ENCODE data around the gene FAM229B.
"Not testable (repeated sequence)": the region's sequence is repeated elsewhere in the genome, so short reads cannot be mapped to it uniquely, and the experiment has no call there.

The FAM229B gene

DNA sequence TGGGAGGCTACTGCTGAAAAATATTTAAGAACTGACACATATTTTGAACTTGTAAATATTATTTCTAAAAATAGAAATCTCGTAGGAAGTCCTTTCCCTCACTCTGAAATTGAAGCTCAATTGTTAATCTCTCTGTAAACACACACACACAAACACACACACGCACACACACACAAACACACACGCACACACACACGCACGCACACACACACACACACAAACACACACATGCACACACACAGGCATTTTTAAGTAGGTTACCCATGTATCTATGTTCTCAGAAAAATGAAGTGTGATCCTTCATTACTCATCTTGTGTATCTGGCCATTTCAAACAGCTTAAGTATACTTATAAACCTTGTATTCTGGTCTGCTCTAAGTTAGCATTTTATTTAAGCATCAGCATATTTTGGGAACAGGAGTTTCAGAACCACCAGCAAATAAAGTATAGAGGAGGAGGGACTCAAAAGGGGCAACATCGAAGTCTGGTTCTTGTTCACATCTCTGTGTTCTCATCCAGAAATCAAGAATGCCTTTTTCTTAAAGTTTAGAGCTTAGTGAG, 21.9 kb upstream of the FAM229B start:
- DNase-seq = no peak

DNA sequence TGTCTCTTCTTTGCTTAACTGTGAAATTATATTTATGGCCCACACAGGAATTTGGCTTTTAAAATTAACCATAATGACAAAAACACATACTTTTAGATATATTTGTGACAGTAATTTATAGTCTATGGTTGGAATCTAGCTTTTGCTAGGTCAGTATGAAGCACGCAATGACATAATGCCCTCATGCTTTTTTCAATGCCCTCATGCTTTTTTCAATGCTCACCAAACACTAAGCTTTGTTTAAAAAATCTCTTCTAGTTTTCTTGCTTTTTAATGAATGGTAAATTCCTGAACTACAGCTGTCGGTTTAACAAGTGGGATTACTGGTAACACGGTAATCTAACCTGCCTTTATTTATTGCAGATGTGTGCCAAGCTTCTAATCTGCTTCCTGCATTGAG, 20.8 kb upstream of the FAM229B start:
- no peak for DNase-seq

DNA sequence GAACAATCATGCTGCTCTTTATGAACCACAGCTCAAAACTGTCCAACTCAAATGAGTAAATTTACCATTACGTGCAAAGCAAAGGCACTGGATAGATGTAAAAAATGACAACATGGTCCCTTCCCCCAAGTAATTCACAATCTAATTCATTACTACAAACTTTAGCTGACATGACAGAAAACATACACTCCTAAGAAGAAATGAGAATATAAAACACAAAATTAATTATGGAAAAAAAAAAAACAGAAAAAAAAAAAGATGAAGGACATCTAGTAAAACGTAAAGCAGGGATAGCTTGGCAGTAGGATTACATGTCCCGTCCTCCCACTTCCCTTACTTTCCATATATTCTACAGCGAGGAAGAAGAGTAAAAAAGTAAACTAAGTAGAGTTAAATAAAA, 5.8 kb upstream of the FAM229B start:
- DNase-seq = no peak

DNA sequence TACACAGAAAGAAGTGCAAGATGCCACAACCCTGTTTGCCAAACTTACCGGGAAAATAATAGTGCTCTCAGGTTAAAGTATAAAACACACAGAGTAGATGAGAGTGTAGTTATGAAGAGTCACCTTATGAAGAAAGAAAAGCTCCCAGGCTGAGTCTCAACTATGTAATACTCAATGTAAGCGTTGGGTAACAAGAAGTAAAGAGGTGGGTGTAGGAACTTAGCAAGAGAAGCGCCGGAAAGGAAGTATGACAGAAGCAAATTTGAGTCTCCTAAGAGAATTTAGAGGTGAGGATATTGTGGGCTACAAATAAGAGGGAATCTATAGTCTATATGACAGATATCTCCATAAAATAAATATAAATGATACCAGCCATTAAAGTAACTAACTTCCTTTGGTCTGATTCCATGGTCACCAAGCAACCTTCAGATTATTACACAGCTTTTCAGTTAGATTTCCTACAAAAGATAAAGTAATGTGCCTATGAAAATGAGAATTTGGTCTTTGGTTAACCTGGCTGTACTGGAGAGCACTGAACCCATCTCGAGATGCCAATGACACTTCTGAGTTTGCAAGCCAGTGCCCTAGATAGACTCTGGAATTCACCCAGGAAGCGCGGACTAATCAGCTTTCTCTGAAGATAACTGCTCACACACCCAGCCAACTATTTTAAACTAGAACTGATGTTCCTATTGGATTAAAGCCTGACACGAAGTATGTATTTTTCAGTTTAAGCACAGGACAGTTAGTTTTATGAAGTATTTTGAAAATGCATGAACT, 1.9 kb upstream of the FAM229B start:
- no peak for DNase-seq

DNA sequence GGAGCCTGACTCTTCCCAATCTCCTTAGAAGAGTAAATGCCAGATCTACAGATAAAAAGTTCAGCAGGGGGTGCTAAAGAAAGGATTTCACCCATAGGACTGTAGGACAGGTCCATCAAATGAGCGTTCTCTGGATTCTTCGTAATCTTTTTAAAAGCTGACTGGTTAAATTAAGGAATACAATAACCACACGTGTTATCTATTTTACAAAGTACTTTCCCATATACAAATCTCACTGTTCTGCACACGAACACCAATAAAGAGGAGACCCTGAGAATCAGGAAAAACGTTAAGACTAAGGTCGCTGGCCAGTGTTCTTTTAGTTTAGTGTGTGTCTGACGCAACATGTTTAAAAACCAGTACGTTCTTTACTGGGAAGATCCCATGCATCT, 651 bp upstream of the FAM229B start:
- peak; percentile 30 for DNase-seq

DNA sequence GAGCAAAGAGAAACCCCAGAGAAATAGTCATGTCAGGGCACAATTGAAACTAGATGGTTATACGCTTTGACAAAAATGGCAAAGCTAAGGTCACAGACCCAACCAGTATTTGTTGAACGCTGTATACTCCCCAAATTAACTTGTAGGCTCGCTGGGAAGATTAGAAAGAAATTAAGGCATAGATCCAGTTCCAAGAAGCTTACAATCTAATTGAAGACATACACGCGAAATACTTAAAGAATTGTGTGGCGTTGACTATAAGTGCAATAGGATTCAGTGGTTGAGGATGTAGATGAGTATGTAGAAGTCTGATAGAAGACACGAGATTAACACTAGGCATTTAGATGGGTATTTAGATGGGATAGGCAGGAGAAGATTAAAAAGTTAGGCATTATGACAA, 525 bp downstream of the FAM229B start:
- DNase-seq = no peak

DNA sequence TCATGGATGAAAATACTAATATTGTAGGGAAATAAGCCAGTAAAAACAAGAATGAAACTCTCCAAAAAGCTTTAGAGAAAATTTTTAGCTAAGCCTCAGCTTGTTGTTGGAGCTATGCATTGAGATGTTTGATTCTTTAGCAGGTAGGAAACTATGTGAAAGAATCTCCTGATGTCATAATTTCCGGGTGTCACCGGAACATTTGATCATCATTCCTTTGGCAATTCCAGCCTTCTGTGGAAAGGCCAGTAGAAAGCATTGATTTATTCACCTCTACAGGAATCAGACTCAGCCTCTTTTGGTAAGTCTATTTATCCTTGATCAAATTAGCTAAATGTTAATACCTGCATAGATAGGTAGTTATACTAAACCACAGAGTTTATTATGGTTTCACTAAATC, 9.5 kb downstream of the FAM229B start:
- no peak for DNase-seq

DNA sequence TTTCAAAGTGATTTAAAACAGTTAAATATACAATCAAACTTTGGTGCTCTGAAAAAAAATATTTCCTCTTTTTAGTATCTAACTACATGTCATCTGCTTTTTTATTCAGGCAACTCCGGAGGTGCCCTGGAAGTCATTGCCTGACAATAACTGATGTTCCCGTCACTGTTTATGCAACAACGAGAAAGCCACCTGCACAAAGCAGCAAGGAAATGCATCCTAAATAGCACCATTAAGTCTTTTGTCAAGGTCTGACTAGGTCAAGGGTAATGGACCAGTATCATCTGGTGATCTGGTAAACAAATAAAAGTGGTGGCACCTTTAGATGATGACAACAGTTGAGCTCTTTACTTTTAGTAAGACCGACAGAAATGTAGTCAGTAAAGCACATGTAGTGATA, 13.2 kb downstream of the FAM229B start:
- DNase-seq = no peak

DNA sequence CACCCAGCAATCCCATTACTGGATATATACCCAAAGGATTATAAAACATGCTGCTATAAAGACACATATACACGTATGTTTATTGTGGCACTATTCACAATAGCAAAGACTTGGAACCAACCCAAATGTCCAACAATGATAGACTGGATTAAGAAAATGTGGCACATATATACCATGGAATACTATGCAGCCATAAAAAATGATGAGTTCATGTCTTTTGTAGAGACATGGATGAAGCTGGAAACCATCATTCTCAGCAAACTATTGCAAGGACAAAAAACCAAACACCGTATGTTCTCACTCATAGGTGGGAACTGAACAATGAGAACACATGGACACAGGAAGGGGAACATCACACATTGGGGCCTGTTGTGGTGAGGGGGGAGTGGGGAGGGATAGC, 18.6 kb downstream of the FAM229B start:
- not testable (repeated sequence) for DNase-seq

DNA sequence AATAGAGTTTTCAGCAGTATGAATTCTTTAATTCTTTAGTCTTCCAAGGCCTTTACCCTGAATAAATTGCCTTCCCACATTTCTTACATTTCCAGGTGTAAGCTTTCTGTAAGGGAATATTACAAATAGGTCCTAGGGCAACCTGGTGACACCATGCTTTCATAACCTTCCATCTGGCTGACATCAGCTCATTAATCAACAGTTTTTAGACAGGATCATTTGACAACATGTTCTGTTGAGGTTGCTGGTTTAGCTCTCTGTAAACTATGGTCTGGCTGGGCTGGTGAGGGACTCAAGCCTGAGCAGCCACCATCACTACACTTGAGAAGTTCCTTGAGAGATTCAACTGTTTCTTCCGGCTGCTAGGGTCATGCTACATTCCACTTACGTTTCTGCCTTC, 19.2 kb downstream of the FAM229B start:
- DNase-seq = no peak

DNA sequence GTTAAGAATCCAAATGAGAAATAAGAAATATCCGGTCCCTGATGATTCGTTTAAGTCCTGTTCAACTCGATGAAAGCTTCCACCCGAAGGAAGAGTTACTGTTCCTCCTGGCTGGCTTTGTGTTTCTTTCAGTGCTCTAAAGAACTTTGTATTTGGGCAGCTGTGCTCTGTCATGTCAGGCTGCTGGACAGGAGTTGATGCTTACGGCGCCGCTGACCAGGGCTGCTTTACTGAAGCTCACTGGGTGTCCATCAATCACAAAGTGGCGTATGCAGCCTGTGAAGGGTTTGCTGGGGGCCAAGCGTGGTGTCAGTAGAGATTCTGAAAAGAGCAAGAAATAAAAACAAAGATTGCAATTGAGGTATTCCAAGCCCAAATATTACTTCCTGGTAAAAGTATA, 21.9 kb downstream of the FAM229B start:
- no peak for DNase-seq

DNA sequence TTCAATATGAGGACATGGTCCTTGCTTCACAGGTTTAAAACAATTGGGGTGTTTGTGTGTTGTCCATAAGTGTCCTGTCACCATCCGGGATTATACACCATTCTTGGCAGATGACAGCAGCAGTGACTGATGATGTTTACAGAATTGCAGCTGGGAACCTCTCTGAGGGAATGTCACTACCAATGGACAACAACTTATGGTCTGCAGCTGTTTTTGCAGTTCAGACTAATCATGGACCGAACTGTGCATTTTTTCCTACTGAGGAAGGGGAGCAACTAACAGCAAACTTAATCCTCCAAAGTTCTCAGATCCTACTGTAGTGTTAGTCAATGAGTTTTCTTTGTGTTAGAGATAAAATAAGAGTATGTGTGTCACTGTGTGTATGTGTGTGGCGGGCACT, 26.0 kb downstream of the FAM229B start:
- no peak for DNase-seq

DNA sequence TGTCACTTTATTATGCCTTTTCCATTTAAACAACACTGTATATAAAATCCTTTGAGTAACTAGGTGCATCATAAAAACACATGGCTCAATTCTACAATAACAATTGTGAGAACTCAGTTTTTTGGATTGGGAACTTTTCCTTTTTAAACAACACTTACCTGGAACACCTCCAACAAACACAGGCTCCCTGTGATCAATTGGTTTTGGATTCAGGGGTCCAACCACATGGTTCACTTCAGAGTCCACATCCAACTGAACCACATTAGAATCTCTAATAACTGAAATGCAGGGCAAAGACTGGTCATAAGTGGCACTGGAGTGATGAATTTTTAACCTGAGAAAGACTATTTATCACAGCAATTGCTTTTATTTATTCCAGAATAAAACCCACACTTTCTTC, 26.5 kb downstream of the FAM229B start:
- DNase-seq = no peak

DNA sequence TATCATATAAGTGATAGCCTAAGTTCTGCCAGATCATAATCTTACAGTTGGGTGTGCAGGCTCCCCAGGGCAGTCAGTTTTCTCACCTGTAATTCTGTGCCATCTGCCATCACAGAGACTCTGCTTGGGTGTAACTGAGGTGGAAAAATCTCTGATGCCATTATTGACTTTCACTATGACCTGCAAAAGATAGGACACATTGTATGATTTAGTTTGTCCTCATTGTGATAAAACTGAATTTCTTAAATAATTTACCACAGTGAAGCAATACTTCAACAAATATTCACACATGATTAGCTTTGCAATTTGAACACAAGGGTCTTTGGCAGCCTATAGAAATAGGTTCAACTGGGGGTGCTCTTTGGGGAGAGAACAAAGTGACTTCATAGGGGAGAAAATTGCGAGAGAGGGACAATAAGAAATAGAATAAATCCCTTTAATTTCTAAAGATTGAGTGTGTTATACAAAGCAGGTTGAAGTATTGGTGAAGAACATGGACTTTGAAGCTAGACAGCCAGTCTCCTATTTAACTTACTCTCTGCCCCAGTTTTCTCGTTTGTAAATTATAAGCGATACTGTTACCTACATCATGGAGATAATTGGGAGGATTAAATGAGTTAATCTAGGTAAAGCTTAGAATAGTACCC, 27.3 kb downstream of the FAM229B start:
- no peak for DNase-seq

DNA sequence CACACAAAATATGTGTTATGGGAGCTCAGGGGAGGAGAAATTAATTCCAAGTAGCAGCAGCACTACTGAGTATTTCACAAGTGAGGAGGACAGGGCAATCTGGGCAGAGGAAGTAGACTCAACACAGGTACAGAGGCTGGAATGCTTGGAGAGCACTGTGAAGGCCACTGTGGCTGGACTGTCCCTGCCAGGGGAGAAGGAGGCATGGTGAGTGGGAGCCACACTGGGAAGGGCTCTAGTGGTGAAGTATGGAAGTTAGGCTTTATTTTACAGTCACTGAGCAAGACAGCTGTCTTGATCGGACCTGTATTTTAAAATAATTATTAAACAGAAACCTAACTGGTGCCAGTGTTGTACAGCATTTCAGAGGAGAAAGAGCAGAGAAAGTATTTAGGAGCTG, 28.8 kb downstream of the FAM229B start:
- DNase-seq = no peak

DNA sequence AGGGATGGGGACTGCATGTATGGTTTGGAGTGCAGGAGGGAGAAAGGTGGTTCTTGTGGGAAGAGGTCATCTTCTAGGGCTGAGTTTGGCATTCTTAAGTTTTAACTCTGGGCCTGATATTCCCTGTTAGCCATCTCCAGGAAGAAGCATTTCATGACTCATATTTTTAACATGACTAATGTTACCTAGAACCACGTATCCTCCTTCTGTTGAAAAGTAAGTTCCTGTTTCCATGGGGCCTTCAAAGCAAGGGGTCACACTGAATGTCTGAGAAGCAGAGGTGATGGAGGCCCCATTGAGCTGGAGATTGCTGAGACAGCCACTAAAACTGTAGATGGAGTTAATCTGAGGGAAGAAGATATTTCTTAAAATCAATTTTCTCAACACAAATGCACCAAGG, 30.2 kb downstream of the FAM229B start:
- DNase-seq = peak; percentile 49

DNA sequence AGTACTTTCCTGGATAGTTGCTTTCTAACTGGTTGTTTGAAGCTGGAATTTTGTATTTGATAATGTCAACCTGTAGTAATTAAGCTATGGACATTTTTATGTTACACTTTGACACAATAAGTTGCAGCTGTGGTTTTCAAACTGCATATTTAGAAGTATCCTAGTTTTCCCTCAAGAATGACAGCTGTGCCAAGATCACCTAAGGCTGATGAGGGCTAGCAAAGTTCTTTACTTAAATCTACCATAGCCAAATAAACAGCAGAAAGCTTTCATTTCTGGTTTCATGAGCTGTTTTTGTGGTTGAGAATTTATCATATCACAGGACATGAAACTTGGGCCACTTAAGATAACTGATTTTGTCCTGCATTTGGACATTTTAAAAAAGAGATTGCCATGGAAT, 30.6 kb downstream of the FAM229B start:
- DNase-seq = no peak

DNA sequence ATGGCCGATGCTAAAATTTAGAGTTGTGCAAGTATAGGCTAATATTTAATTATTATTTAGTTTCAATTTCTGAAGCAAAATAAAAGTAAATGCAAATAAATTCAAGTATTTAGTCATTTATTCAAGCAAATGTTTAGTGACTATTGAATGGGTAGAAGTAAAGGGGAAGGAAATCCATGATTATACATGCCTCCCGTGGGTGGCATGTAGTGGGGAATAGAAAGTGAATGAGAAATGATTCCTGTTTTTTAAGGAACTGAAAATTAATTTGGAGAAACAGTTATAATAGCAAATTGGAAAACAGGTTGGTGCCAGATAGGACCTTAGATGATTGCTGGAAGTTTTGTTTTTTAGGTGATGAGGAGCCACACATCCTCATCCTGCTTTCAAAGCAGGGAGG, 35.4 kb downstream of the FAM229B start:
- no peak for DNase-seq

DNA sequence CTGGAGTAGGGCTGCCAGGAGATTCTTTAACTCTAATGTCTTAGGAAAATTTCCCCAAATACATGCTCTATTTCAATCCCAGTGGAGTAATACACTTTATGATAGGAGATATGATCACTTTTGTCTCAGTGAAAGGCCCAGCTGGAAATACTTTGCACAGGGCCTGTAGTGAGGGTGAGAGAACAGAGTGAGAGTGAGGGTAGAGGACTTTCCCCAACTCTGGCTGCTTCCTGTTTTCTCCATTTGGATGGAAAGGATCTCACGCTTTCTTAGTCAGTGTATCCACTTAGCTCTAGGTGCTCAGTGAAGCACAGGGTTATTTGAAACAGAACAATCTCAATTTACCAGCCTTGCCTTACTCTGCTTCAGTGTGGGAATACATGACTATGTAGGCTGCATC, 36.6 kb downstream of the FAM229B start:
- no peak for DNase-seq

DNA sequence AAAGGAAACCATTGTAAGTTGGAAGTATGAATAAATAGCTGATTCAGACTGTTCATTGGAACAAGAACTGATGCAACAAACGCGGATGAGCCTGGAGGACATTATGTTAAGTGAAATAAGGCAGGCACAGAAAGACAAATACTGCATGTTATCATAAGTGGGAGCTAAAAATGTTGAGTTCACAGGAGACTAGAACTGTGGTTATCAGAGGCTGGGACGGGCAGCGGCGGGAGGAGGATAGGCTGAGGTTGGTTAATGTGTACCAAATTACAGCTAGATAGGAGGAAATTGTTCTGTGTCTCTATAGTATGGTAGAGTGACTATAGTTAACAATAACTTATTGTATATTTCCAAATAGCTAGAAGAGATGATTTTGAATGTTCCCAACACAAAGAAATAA, 40.8 kb downstream of the FAM229B start:
- DNase-seq = no peak

DNA sequence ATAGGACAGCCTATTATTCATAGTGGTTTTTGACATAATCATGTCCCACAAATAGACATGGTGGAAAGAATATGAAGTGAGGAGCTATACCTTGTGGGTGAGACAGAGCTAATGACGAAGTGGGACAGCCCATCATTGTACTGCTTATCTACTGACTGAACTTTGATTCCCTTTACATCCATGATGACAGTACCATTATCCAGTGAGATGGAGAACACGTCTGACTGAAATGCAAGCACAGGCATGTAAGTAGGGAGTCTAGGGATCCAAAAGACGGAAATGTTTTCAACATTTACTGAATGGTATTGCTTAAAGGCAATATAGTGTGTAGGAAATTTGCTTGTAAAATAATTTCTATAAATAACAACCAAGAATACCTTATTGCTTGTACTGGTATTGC, 43.5 kb downstream of the FAM229B start:
- DNase-seq = no peak

DNA sequence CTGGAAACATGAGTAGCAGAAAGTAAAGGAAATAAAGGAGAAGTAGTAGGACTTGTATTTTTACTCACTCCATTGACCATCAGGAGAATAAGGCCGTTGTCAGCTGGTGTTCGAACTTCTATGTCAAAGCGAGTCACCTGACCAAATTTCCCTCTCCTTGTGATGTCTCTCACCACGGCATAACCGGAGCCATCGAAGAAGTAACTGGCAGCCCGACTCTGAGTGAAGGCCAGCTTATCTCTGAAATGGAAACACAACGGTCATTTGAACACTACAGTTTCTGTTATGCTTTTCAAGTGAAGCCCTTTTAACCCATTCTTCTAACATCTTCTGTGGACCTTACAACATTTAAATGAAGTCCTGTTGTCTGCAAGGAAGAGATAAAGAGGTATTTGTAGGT, 51.7 kb downstream of the FAM229B start:
- DNase-seq = no peak

DNA sequence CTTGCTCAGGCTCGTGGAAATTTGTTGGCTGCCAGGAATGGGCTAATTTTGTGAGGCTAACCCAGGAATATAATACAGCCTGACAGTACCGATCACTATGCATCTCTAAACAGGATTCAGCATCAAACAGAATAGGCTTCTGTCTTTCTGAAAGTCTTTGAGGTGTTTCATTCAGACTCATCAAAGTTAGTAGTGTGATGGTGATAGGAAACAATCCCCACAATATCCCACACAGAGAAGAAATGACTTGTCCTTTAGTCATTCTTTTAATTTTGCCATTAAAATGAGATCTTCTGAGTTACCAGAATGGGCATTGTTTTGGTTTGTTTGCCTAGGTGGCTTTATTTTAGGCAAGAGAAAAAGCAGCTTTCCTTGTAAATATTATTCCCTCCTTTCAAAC, 54.3 kb downstream of the FAM229B start:
- DNase-seq = no peak

DNA sequence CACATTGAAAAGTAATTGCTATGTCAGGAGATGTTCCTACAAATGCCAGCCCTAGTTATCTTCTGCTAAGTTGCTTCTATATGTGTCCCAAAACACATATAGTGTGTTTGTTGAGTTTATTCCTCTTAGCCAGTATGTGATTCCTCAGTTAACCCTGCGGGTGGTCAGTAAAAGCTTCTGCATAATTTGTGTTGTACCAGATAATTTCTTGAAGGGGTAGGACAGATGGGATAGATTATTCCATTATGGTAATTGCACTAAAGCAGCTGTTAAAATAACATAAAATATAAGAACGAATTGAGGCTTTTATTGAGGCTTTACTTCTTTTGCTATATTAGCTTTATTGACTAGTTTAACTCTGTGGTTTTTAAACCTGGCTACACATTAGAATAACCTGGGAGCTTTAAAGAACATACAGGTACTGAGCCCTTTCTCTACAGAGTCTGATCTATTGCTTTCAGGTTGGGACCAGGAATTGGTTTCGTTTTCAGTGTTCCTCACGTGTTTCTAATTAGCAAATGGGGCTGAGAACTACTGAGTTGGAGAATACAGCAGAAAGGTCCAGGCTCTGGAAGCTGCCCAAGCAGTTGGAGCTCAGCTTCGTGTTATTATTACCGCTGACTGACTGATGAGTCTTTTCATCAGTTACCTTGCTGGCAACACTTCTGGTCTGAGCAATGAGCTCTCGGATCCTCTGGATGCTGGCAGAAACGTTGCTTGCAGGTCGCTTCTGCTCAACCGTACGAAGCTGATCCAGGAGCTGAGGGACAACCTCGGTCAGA, 56.9 kb downstream of the FAM229B start:
- DNase-seq = no peak

Data from activated CD4-positive, alpha-beta T cell treated with anti-CD3 and anti-CD28 coated beads, Interleukin-2, amount 50 U/mL, for 16 hours (primary cell).